HEK293T (cell line): ENCODE data around the gene SAMHD1.

Source experiments
- CTCF ChIA-PET: fragments of 350-600 bp; formaldehyde crosslinking; extraction: SDS; loops from one replicate; lab custom pipeline; 2021; ENCODE audit warnings: antibody characterized with exemption, inconsistent platforms; lab: Yijun Ruan, JAX
- POLR2A ChIA-PET: fragments of 350-600 bp; formaldehyde crosslinking; extraction: SDS; loops from one replicate; lab custom pipeline; 2020; ENCODE audit warnings: antibody characterized with exemption, inconsistent platforms; lab: Yijun Ruan, JAX
- DNase-seq: peaks from one replicate; pipeline ENCODE4 v3.0.0; 2012; ENCODE audit warnings: mixed read lengths; ENCODE audit errors: extremely low spot score
- ARNT ChIP-seq: fragments of 450-650 bp; IDR thresholded peaks from 2 replicates; pipeline ENCODE4 v1.6.1; 2017; ENCODE audit warnings: mild to moderate bottlenecking
- BHLHE40 ChIP-seq: fragments of 450-650 bp; IDR thresholded peaks from 2 replicates; pipeline ENCODE4 v1.6.1; 2016; ENCODE audit warnings: mild to moderate bottlenecking, moderate library complexity, borderline replicate concordance
- CTBP1 ChIP-seq: fragments of 450-650 bp; IDR thresholded peaks from 2 replicates; pipeline ENCODE4 v1.6.1; 2016; ENCODE audit warnings: borderline replicate concordance
- ELF4 ChIP-seq: fragments of 450-650 bp; IDR thresholded peaks from 2 replicates; pipeline ENCODE4 v1.6.1; 2017; ENCODE audit warnings: antibody characterized with exemption
- FOXA1 ChIP-seq: fragments of 450-650 bp; IDR thresholded peaks from 2 replicates; pipeline ENCODE4 v1.6.1; 2016; ENCODE audit warnings: mild to moderate bottlenecking
- FOXK2 ChIP-seq: fragments of 450-650 bp; IDR thresholded peaks from 2 replicates; pipeline ENCODE4 v1.6.1; 2016; ENCODE audit warnings: mild to moderate bottlenecking
- FOXM1 ChIP-seq: fragments of 450-650 bp; IDR thresholded peaks from 2 replicates; pipeline ENCODE4 v1.6.1; 2017; ENCODE audit warnings: mild to moderate bottlenecking, borderline replicate concordance
- HDGF ChIP-seq: fragments of 450-650 bp; IDR thresholded peaks from 2 replicates; pipeline ENCODE4 v1.6.1; 2017; ENCODE audit warnings: antibody characterized with exemption, borderline replicate concordance
- L3MBTL2 ChIP-seq: fragments of 450-650 bp; conservative IDR thresholded peaks from 2 replicates; pipeline ENCODE4 v1.6.1; 2016; ENCODE audit warnings: mild to moderate bottlenecking
- LEF1 ChIP-seq: fragments of 450-650 bp; IDR thresholded peaks from 2 replicates; pipeline ENCODE4 v1.6.1; 2017; ENCODE audit warnings: mild to moderate bottlenecking, borderline replicate concordance
- NFRKB ChIP-seq: fragments of 450-650 bp; IDR thresholded peaks from 2 replicates; pipeline ENCODE4 v1.6.1; 2016; ENCODE audit warnings: mild to moderate bottlenecking, moderate library complexity
- SP1 ChIP-seq: fragments of 450-650 bp; IDR thresholded peaks from 2 replicates; pipeline ENCODE4 v1.6.1; 2017
- SUZ12 ChIP-seq: fragments of 450-650 bp; IDR thresholded peaks from 2 replicates; pipeline ENCODE4 v1.6.1; 2016; ENCODE audit warnings: mild to moderate bottlenecking
- TARDBP ChIP-seq: fragments of 450-650 bp; IDR thresholded peaks from 2 replicates; pipeline ENCODE4 v1.6.1; 2016
- ZNF384 ChIP-seq: fragments of 450-650 bp; IDR thresholded peaks from 2 replicates; pipeline ENCODE4 v1.6.1; 2016
- TF ChIP-seq, protein P1 (sequence below): fragments of 450-650 bp; IDR thresholded peaks from 2 replicates; pipeline ENCODE4 v1.6.1; 2016

The SAMHD1 gene

DNA sequence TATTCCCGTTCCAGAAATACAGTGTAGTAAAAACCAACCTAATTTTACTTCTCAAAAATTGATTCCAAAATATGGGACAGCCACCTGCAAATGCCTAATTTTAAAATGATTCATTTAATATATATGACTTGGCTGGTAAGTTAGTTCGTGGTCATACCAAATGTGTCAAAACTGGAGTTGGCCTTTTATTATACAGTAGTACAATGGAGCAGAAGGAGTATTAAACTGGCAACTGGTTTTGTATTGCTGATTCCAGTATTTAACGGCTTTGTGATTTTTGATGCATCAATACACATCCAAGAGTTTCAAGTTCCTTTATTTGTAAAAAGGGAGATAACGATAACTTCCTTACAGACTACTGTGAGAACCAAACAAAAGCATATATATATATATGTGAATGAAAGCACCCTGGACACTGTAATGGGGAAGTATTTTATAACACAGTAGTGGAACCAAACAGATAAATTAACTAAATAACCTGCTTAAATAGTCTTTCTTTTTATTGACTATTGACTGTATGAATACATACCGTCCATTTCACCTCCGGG, 24.8 kb downstream of the SAMHD1 start:
- TF ChIP-seq ZNF384 (no peak), CTBP1 (no peak), BHLHE40 (no peak), FOXA1 (no peak), ARNT (no peak), L3MBTL2 (no peak), HDGF (no peak), ELF4 (no peak), FOXK2 (no peak), SP1 (no peak), TARDBP (no peak), FOXM1 (no peak), LEF1 (no peak), NFRKB (no peak), SUZ12 (no peak)
- TF ChIP-seq, protein P1, sequence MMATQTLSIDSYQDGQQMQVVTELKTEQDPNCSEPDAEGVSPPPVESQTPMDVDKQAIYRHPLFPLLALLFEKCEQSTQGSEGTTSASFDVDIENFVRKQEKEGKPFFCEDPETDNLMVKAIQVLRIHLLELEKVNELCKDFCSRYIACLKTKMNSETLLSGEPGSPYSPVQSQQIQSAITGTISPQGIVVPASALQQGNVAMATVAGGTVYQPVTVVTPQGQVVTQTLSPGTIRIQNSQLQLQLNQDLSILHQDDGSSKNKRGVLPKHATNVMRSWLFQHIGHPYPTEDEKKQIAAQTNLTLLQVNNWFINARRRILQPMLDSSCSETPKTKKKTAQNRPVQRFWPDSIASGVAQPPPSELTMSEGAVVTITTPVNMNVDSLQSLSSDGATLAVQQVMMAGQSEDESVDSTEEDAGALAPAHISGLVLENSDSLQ: no peak
- ChIA-PET POLR2A (no interaction called here), CTCF (no interaction called here)
- DNase-seq: no peak

DNA sequence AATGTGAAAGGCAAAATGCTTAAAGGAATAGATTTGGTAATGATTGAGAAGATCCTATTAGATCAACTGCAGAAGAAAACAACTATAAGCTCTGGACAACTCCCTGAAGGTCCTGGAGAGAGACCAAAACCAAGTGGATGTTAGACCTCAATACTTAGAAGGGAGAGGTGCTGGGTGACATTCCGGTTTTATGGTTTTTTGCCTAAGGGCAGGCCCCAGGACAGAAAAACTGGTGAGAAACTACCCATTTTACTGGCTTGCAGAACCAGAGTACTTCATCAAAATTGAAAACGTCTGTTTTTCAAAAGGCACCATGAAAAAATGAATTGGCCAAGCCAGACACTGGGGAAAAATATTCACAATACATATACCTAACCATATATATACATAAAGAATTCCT, 26.3 kb downstream of the SAMHD1 start:
- TF ChIP-seq FOXA1: no peak
- TF ChIP-seq SUZ12: no peak
- TF ChIP-seq FOXM1: no peak
- TF ChIP-seq, protein P1: no peak
- TF ChIP-seq NFRKB: no peak
- TF ChIP-seq LEF1: no peak
- no peak for TF ChIP-seq BHLHE40
- no peak for TF ChIP-seq TARDBP
- no peak for TF ChIP-seq ARNT
- TF ChIP-seq CTBP1: no peak
- TF ChIP-seq L3MBTL2: no peak
- TF ChIP-seq ELF4: no peak
- no peak for TF ChIP-seq SP1
- TF ChIP-seq ZNF384: no peak
- no peak for TF ChIP-seq HDGF
- TF ChIP-seq FOXK2: no peak
- no peak for DNase-seq
- ChIA-PET CTCF (no interaction called here), POLR2A (no interaction called here)

DNA sequence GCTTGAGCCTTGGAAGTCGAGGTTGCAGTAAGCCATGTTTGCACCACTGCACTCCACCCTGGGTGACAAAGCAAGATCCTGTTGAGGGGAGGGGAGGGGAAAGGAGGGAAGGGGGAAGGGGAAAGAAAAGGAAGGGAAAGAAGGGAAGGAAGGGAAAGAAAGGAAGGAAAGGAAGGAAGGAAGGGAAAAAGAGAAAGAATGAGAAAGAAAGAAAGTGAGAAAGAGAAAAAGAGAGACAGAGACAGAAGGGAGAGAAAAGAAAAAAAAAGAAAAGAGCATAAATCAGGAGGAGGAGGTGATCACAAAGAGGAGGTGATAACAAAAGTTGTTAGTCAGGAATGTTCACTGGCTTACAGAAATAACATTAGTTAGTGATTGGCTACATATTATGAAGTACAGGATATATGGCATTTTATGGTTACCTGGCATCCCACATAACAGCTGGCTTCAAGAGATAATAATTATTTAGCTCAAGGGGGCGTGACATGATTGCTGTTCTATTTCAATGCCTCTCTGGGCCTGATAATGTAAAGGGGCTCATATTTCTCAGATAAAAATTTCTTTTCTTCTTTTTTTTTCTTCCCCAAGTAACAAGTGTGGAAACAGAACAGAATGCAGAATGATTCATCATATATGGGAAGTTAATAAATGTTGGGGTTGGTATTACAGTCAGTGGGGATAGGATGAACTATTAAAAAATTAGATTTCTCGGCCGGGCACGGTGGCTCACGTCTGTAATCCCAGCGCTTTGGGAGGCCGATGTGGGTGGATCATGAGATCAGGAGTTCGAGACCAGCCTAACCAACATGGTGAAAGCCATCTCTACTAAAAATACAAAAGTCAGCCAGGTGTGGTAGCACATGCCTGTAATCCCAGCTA, 27.1 kb downstream of the SAMHD1 start:
- TF ChIP-seq FOXM1 (no peak), HDGF (no peak), NFRKB (no peak), FOXK2 (no peak), CTBP1 (no peak), TARDBP (no peak), FOXA1 (no peak), ZNF384 (no peak), SUZ12 (no peak)
- POLR2A ChIA-PET: no interaction called here
- CTCF ChIA-PET: interaction anchor here (0.7 kb wide), 1 partner anchor 38 kb away, joined by 5 read pairs; no protein-coding TSS in a partner anchor
- DNase-seq: no peak

DNA sequence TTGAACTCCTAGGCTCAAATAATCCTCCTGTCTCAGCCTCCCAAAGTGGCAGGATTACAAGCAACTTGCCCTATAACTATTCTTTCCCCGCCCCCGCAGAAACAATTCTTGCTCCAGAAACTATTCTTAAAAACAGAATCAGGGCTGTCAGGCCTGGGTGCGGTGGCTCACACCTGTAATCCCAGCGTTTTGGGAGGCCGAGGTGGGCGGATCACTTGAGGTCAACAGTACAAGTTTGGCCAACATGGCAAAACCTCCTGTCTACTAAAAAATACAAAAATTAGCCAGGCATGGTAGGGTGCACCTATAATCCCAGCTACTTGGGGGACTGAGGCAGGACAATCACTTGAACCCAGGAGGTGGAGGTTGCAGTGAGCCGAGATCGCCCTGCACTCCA, 31.2 kb downstream of the SAMHD1 start:
- no peak for DNase-seq
- ChIA-PET CTCF (interaction anchor here (0.6 to 1.4 kb wide), 2 partner anchors 112 to 179 kb away, joined by 3 to 4 read pairs; no protein-coding TSS in a partner anchor), POLR2A (no interaction called here)
- TF ChIP-seq CTBP1 (no peak), FOXM1 (no peak), TARDBP (no peak), FOXK2 (no peak)
- TF ChIP-seq, protein P1: no peak

DNA sequence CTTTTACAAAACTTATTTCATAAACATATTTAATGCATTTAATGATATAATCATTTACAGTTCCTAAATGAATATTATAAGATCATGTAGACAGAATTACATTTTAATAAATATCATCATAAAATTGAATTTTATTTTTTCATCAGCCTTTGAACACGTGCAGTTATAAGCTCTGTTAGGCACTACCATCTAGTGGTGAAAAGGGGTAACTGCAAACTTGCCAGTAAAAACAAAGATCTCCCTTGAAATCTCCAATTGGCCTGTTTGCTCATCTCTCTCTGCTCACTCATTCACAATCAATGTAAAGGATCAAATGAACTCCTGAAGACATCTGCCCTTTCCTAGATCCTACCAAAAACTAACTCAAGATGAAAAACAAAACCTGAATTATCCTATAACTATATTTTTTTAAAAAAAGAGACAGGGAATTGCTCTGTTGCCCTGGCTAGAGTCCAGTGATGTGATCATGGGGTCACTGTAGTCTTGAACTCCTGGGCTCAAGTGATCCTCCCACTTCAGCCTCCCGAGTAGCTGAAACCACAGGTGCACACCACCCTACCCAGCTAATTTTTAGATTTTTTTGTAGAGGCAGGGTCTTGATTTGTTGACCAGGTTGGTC, 31.7 kb downstream of the SAMHD1 start:
- CTCF ChIA-PET: interaction anchor here (0.6 to 1.4 kb wide), 2 partner anchors 111 to 178 kb away, joined by 3 to 4 read pairs; no protein-coding TSS in a partner anchor
- DNase-seq: peak; percentile 63
- no peak for TF ChIP-seq CTBP1
- no peak for TF ChIP-seq LEF1
- no peak for TF ChIP-seq TARDBP
- POLR2A ChIA-PET: no interaction called here

DNA sequence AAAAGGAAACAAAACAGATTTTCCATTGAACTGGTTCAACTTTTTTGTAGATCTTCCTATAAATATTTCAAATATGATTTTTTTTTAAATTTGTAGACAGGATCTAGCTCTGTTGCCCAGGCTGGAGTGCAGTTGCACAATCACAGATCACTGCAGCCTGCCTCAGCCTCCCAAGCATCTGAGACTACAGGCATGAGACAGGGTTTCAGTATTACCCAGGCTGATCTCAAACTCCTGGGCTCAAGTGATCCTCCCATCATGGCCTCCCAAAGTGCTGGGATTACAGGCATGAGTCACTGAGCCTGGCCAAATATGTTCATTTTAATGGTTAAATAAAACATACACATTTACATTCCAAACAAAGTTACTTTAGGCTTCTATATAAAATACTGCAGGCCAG, 33.6 kb downstream of the SAMHD1 start:
- POLR2A ChIA-PET: no interaction called here
- CTCF ChIA-PET: interaction anchor here (1.2 kb wide), 1 partner anchor 17 kb away, joined by 4 read pairs; no protein-coding TSS in a partner anchor
- TF ChIP-seq SP1 (no peak), ZNF384 (no peak), CTBP1 (no peak), NFRKB (no peak)
- DNase-seq: no peak
